ENCODE measurements around the gene LDHA. TPM values are rescaled to one million over a fixed set of nuclear protein-coding genes. Genes with fewer than 3 reads are reported as not detected.

LDHA gene
- polyA plus RNA-seq, 1 experiment = 946 TPM

DNA sequence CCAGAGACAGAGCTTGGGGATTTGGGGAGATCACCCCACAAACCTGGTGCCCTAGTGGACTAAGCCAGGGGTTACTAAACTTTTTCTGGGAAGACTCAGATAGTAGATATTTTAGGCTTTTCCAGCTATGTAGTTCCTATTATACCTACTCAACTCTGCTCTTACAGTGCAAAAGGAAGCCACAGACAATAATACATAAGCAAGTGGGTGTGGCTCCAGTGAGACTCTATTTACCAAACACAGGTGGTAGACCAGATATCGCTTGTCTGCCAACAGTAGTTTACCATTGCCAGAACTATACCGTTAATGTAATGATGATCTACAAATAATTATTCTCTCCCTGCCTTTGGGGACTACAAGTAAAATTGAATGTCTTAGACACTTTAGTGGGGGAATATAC lies 24.7 kb downstream of the LDHA start:
- Histone ChIP-seq H3K36me3 (ENCODE audit: control insufficient read depth, insufficient read depth, low read length) (no peaks in the 10 kb centered on the region), H3K27me3 (ENCODE audit: control insufficient read depth, insufficient read depth, low read length) (no peaks in the 10 kb centered on the region), H3K4me3 (ENCODE audit: low read depth, low read length) (no peak overlapping the region)
- TF ChIP-seq, protein P1, sequence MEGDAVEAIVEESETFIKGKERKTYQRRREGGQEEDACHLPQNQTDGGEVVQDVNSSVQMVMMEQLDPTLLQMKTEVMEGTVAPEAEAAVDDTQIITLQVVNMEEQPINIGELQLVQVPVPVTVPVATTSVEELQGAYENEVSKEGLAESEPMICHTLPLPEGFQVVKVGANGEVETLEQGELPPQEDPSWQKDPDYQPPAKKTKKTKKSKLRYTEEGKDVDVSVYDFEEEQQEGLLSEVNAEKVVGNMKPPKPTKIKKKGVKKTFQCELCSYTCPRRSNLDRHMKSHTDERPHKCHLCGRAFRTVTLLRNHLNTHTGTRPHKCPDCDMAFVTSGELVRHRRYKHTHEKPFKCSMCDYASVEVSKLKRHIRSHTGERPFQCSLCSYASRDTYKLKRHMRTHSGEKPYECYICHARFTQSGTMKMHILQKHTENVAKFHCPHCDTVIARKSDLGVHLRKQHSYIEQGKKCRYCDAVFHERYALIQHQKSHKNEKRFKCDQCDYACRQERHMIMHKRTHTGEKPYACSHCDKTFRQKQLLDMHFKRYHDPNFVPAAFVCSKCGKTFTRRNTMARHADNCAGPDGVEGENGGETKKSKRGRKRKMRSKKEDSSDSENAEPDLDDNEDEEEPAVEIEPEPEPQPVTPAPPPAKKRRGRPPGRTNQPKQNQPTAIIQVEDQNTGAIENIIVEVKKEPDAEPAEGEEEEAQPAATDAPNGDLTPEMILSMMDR (IDR thresholded peaks at IDR 0.05; ENCODE audit: insufficient read depth, low read depth, low read length) = no peak
- no peak for DNase-seq (ENCODE audit: low read depth)
- ChIA-PET POLR2A (no interaction called here), CTCF (interaction anchor here (0.6 to 2.4 kb wide), 2 partner anchors 9 to 354 kb away, joined by 3 to 12 read pairs; no protein-coding TSS in a partner anchor)

DNA sequence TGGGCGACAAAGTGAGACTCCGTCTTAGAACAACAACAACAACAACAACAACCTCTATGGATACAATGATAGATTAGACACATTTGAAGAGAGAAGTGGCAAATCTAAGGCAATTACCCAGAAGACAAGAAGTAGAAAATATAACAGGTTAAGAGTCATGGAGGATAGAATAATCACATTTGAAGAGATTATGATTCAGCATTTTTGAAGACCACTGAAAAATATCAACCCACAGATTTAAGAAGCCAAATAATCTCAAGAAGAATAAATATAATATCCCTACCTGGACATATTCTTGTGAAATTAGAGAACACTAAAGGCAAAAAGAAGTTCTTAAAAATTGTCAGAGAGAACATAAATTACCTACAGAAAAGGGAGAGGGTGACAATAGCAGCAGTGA lies 25.7 kb downstream of the LDHA start:
- H3K4me3 ChIP-seq (ENCODE audit: low read depth, low read length) = no peak overlapping the region
- no peak for DNase-seq (ENCODE audit: low read depth)
- TF ChIP-seq, protein P1 (IDR thresholded peaks at IDR 0.05; ENCODE audit: insufficient read depth, low read depth, low read length) = no peak
- no peaks in the 10 kb centered on the region for H3K27me3 ChIP-seq (ENCODE audit: control insufficient read depth, insufficient read depth, low read length)
- POLR2A ChIA-PET = no interaction called here
- CTCF ChIA-PET = interaction anchor here (0.6 to 2.4 kb wide), 2 partner anchors 10 to 85 kb away, joined by 3 to 12 read pairs; no protein-coding TSS in a partner anchor
- no peaks in the 10 kb centered on the region for H3K36me3 ChIP-seq (ENCODE audit: control insufficient read depth, insufficient read depth, low read length)

DNA sequence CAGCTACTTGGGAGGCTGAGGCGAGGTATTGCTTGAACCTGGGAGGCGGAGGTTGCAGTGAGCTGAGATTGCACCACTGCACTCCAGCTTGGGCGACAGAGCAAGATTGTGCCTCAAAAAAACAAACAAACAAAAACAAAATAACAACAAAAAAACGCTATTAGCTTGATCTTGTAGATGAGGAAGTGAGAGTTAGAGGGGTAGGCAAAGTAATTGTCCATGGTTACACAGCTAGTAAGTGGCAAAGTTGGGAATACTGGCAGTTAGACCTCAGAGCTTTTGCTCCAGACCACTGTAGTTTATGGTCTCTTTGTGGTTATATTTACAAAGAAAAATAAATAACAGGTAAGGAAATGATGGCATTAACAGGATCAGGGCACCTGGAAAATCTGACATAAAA lies 32.9 kb downstream of the LDHA start:
- TF ChIP-seq, protein P1 (IDR thresholded peaks at IDR 0.05; ENCODE audit: insufficient read depth, low read depth, low read length) = no peak
- CTCF ChIA-PET = no interaction called here
- Histone ChIP-seq H3K27me3 (ENCODE audit: control insufficient read depth, insufficient read depth, low read length) (no peaks in the 10 kb centered on the region), H3K4me3 (ENCODE audit: low read depth, low read length) (no peak overlapping the region), H3K36me3 (ENCODE audit: control insufficient read depth, insufficient read depth, low read length) (no peaks in the 10 kb centered on the region)
- DNase-seq (ENCODE audit: low read depth) = no peak
- POLR2A ChIA-PET = no interaction called here

DNA sequence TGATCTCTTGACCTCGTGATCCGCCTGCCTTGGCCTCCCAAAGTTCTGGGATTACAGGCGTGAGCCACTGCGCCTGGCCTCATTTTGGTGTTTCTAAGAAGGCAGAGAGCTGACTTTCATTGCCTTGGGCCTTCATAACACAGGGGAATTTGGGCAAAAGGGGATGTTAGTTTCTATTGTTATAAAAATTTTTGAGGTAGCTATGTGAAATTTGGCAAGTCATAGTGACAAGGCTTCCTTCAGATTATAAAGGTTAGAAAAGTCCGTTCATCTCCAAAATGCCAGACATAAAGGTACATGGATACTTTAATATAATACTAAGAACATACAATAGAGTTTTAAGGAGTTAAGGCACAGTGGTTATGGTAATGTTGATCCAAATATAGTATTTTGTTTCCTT lies 35.0 kb downstream of the LDHA start:
- DNase-seq (ENCODE audit: low read depth) = no peak
- CTCF ChIA-PET = interaction anchor here (0.6 to 1.2 kb wide), 2 partner anchors 17 to 494 kb away, joined by 3 to 4 read pairs; partner anchors contain the start of gene LDHC

DNA sequence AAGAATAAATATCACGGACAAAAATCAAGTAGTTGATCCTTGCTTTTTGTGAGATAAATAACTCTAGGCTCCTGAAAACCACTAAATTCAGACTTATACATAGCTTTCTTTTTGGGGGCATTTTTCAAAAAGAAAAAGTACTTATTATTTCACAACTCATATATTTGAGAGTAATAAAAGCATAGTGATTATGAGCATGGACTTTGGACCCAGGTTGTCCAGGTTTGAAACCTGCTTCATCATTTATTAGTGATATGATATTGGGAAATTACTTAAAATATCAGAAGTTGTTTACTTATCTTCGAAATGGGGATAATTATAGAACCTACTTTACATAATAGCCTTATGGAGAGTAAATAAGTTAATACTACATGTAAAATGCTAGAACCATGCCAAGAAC lies 44.3 kb downstream of the LDHA start:
- POLR2A ChIA-PET = no interaction called here
- TF ChIP-seq, protein P1 (IDR thresholded peaks at IDR 0.05; ENCODE audit: insufficient read depth, low read depth, low read length) = no peak
- Histone ChIP-seq H3K36me3 (ENCODE audit: control insufficient read depth, insufficient read depth, low read length) (no peaks in the 10 kb centered on the region), H3K27me3 (ENCODE audit: control insufficient read depth, insufficient read depth, low read length) (no peaks in the 10 kb centered on the region), H3K4me3 (ENCODE audit: low read depth, low read length) (no peak overlapping the region)
- CTCF ChIA-PET = no interaction called here
- no peak for DNase-seq (ENCODE audit: low read depth)

More for the DNA sequence above, 35.0 kb downstream of the LDHA start:
- Histone ChIP-seq H3K36me3 (ENCODE audit: control insufficient read depth, insufficient read depth, low read length) (no peaks in the 10 kb centered on the region), H3K4me3 (ENCODE audit: low read depth, low read length) (no peak overlapping the region), H3K27me3 (ENCODE audit: control insufficient read depth, insufficient read depth, low read length) (no peaks in the 10 kb centered on the region)
- TF ChIP-seq, protein P1 (IDR thresholded peaks at IDR 0.05; ENCODE audit: insufficient read depth, low read depth, low read length) = no peak
- POLR2A ChIA-PET = no interaction called here
